HL-60 (cell line): ENCODE data around the gene BHLHE23.

ENCODE experiments used
- DNase-seq, 2 experiments: peaks; one replicate each; pipeline ENCODE4 v3.0.0-alpha.2; 2010 to 2020; ENCODE audit warnings: low read depth in 1 of 2, low spot score in 1 of 2
- H3K27ac ChIP-seq: fragments of 250-450 bp; sonication (Bioruptor Pico); replicated peaks from 2 replicates; pipeline ENCODE4 v1.5.1; 2020; ENCODE audit warnings: mild to moderate bottlenecking, moderate library complexity
- H3K27me3 ChIP-seq: fragments of 250-450 bp; sonication (Bioruptor Pico); 2 replicates; pipeline ENCODE4 v1.5.1; 2021; ENCODE audit warnings: mild to moderate bottlenecking, moderate library complexity; ENCODE audit not compliant: insufficient read depth, poor library complexity, severe bottlenecking
- H3K4me3 ChIP-seq: replicated peaks from 2 replicates; pipeline ENCODE4 v1.5.1; 2011; ENCODE audit warnings: mild to moderate bottlenecking, control low read depth, low read length; ENCODE audit not compliant: insufficient read depth
- GABPA ChIP-seq: IDR thresholded peaks from 2 replicates; pipeline ENCODE4 v1.6.1; 2012; ENCODE audit warnings: low read depth
- POLR2AphosphoS5 ChIP-seq: IDR thresholded peaks from 2 replicates; pipeline ENCODE4 v1.6.1; 2012; ENCODE audit warnings: low read depth
- SPI1 ChIP-seq: IDR thresholded peaks from 2 replicates; pipeline ENCODE4 v1.6.1; 2012; ENCODE audit warnings: low read depth, mild to moderate bottlenecking, borderline replicate concordance
- TF ChIP-seq, protein P1 (sequence below): IDR thresholded peaks from 2 replicates; pipeline ENCODE4 v1.6.1; 2012; ENCODE audit warnings: low read depth; ENCODE audit not compliant: insufficient replicate concordance
- TF ChIP-seq, protein P2 (sequence below): IDR thresholded peaks from one replicate; pipeline ENCODE4 v1.5.1; 2011; ENCODE audit warnings: low read length, control low read depth, inconsistent platforms; ENCODE audit not compliant: insufficient read depth

Gene BHLHE23

DNA sequence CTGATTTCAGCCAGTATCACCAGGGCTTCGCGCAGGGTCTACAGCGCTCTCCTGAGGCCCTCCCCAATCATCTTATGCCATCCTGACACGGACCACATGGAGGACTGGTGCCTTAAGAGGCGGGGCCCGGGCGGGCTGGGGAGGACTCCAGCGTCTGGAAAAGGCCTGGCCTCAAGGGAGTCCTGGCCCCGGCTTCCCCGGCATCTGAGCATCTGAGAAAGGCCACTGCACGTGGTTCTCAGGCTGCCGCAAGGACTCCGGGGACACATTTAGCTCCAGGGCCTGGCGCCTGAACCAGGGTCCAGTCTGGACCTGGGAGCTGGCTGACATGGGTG lies 21.4 kb downstream of the BHLHE23 start:
- no peak overlapping the region for H3K27ac ChIP-seq
- peaks cover 8% of the 10 kb centered on the region for H3K27me3 ChIP-seq
- DNase-seq, result no peak

DNA sequence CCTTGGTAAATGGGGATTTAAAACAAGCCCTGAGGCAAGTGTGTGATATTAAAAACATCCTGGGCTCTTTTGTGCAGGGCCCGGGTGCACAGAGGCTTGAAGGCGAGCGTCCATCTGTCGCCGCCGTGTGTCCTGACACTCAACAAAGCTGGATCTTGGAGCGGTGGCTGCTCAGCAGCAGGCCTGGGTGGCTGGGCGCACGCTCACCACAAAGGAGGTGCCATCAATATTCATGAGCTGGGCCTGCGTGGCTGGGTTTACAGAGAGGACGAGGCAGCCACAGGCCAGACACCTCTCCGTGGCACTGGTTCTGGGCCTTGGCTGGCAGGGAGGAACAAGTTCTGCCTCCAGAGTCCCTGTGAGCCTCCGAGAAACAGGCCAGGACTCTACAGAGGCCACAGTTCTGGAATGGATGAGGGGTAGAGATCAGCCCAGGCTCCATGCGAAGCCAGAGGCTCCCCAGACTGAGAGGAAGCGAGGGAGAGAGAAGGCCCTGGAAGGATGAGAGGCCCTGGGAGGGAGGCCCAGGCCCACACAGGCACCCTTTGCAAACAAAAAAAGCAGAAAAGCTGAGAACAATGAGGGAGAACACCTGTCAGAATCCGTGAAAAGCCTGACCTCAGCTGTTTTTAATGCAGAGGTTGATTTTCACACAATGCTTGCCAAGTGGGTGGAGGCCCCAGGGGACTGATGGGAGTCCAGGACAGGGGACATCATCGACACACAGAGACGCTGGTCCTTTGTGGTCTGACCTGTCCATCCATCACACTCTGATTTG lies 21.9 kb downstream of the BHLHE23 start:
- Histone ChIP-seq H3K4me3 (no peak overlapping the region), H3K27me3 (peaks cover 12% of the 10 kb centered on the region), H3K27ac (no peak overlapping the region)
- DNase-seq, result no peak
- TF ChIP-seq SPI1, result no peak
- TF ChIP-seq, protein P1, sequence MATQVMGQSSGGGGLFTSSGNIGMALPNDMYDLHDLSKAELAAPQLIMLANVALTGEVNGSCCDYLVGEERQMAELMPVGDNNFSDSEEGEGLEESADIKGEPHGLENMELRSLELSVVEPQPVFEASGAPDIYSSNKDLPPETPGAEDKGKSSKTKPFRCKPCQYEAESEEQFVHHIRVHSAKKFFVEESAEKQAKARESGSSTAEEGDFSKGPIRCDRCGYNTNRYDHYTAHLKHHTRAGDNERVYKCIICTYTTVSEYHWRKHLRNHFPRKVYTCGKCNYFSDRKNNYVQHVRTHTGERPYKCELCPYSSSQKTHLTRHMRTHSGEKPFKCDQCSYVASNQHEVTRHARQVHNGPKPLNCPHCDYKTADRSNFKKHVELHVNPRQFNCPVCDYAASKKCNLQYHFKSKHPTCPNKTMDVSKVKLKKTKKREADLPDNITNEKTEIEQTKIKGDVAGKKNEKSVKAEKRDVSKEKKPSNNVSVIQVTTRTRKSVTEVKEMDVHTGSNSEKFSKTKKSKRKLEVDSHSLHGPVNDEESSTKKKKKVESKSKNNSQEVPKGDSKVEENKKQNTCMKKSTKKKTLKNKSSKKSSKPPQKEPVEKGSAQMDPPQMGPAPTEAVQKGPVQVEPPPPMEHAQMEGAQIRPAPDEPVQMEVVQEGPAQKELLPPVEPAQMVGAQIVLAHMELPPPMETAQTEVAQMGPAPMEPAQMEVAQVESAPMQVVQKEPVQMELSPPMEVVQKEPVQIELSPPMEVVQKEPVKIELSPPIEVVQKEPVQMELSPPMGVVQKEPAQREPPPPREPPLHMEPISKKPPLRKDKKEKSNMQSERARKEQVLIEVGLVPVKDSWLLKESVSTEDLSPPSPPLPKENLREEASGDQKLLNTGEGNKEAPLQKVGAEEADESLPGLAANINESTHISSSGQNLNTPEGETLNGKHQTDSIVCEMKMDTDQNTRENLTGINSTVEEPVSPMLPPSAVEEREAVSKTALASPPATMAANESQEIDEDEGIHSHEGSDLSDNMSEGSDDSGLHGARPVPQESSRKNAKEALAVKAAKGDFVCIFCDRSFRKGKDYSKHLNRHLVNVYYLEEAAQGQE, result no peak
- TF ChIP-seq POLR2AphosphoS5, result no peak

More for the DNA sequence above, 21.4 kb downstream of the BHLHE23 start:
- H3K4me3 ChIP-seq, result no peak overlapping the region
- no peak for TF ChIP-seq POLR2AphosphoS5
- TF ChIP-seq SPI1, result no peak
- TF ChIP-seq GABPA, result no peak
- TF ChIP-seq, protein P2, sequence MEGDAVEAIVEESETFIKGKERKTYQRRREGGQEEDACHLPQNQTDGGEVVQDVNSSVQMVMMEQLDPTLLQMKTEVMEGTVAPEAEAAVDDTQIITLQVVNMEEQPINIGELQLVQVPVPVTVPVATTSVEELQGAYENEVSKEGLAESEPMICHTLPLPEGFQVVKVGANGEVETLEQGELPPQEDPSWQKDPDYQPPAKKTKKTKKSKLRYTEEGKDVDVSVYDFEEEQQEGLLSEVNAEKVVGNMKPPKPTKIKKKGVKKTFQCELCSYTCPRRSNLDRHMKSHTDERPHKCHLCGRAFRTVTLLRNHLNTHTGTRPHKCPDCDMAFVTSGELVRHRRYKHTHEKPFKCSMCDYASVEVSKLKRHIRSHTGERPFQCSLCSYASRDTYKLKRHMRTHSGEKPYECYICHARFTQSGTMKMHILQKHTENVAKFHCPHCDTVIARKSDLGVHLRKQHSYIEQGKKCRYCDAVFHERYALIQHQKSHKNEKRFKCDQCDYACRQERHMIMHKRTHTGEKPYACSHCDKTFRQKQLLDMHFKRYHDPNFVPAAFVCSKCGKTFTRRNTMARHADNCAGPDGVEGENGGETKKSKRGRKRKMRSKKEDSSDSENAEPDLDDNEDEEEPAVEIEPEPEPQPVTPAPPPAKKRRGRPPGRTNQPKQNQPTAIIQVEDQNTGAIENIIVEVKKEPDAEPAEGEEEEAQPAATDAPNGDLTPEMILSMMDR, result no peak
- TF ChIP-seq, protein P1, result no peak

DNA sequence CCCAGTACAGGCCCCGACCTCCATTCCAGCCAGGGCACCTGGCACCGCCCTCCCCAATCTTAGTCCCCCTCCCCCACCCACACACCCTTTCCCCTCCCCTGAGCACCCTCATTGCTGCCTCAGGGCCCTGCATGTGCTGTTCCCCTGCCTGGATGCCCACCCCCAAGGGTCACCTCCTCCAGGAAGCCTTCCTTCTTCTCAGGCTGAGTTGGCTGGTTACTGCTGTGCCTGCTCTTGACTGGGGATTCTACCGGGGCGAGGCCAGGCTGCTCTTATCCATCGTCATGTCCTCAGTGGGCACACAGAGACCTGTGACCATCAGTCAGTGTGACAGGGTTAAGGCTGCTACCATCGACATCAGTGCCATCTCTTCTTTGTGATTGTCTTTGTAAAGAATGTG lies 23.6 kb downstream of the BHLHE23 start:
- peaks cover 14% of the 10 kb centered on the region for H3K27me3 ChIP-seq
- no peak overlapping the region for H3K4me3 ChIP-seq
- TF ChIP-seq GABPA, result no peak
- TF ChIP-seq POLR2AphosphoS5, result no peak
- no peak overlapping the region for H3K27ac ChIP-seq
- no peak for DNase-seq

DNA sequence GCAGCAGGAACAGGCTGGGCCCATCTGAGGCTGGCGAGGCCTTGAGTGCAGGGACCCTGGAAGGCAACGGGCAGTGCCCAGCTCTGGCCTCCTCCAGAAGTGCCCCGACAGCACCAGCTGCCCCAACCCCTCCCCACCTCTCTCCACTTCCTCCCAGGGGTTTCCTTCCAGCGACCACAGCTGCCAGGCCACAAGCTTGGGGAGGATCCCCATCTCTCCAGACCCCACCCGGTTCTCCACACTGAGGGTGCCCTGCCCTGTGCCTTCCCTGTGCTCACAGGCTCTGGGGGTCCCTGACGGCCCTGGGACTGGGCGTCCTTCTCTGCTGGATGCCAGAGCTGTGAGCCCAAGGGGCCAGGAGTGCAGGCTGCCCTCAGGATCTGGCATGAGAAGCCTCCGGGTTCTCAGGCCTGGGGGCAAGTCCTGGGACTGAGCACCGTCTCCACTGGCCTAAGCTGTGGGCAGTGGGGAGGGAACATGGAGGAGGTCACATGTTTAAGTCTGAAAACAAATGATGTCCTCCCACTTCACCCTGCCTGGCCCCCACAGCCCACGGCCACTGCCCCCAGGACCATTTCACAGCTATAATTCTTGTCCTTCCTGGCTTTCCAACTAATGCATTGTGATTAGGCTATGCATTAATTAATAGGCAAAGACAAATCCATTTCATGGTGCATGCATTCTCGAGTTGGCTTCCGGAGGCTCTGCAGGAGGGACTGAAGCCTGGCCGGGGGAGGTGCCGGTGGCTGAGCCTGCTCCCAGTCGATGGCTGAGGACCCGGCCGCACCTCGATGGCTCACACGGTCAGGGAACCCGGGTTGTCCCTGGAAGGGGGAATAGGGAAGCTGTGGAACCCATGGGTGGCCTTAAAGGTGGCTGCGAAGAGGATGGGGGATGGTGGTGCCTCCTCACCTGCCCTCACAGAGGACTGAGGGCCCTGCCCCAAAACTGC lies 24.4 kb downstream of the BHLHE23 start:
- Histone ChIP-seq H3K4me3 (no peak overlapping the region), H3K27ac (peak overlapping the region; percentile 34), H3K27me3 (peaks cover 16% of the 10 kb centered on the region)
- TF ChIP-seq SPI1, result peak; percentile 89
- TF ChIP-seq, protein P2, result no peak
- TF ChIP-seq, protein P1, result no peak
- no peak for TF ChIP-seq GABPA
- peak; percentile 63 for TF ChIP-seq POLR2AphosphoS5
- peak in 1 of 2 experiments; percentile 68 for DNase-seq
